ENCODE data around the gene C9orf153. TPM values are rescaled to one million over a fixed set of nuclear protein-coding genes. Genes with fewer than 3 reads are reported as not detected.
A peak's percentile ranks its signal among the peaks of the same experiment; 100 is the strongest.

C9orf153 gene
- total and polyA plus RNA-seq, 11 donors, result 0.14 to 0.72 (median 0.42) TPM; not detected in 4

DNA sequence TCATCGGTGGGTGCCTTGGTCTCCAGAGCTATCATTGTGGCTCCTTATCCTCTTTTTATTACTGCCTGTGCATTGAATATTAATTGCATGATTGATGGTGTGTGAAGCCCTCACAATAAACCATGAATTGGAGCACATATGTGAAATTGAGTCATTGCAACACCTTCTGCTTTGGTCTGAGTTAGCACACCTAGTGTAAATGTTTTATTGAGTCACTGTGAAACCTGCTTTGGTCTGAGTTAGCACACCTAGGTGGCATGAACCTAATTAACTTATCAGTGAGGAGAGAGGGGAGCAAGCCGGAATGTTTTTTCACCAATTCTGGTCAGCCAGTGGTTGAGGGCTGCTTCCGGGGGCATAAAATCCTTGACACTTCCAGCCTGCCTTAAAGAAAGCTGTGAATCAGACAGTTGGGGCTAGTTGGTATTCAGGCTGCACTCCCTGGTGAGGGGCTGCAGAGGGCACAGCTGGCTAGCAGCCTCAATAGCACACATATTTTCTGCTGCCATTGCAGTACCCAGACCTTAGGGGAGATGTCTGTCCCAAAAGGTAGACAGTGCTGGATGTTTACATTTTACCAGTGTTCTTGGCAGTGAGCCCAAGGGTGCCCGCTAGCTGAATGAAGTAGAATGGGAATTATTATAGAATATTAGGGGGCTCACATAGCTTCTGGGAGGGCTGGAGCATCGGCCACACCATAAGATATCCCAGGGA, 83.6 kb downstream of the C9orf153 start:
- intact Hi-C loops (cut with DNase I), result no loop called here
- WGBS, 4 donors, result 87 to 90% (median 89%) methylated on average over 4 to 5 of the region's 5 CpGs
- ATAC-seq, result no peak

DNA sequence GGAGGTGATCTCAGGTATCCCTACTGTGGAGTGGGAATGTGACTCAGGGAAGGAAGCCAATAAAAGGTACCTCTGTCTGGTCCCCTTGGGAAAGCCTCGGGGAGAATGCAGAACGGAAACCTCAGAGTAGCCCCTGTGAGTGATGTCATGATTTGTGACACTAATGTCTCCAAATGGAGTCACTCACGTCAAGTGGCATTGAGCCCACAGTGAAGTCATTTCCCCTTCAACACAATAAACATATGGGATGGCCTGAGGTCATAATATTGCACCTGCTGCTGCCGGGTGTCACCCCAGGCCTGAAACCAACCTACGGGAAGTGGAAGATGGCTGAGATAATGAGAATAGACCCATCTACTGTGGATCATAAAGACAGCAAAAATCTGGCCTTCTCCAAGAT, 84.2 kb downstream of the C9orf153 start:
- intact Hi-C loops (cut with DNase I), result no loop called here
- DNase-seq, result no peak

More for the DNA sequence above, 83.6 kb downstream of the C9orf153 start:
- H3K4me1 ChIP-seq, result peaks cover 0 to 4% (median 0%) of the 10 kb centered on the region in 12 donors
- TF ChIP-seq CTCF (IDR thresholded peaks at IDR 0.05) (no peak), POLR2A (IDR thresholded peaks at IDR 0.05) (no peak)
- no peaks in the 10 kb centered on the region for H3K9me3 ChIP-seq
- H3K4me3 ChIP-seq, result no peak overlapping the region
- peak in 1 of 5 donors; percentile 16 for DNase-seq
- H3K27ac ChIP-seq, result no peak overlapping the region
- no peaks in the 10 kb centered on the region for H3K36me3 ChIP-seq
- H3K27me3 ChIP-seq, result no peaks in the 10 kb centered on the region

More for the DNA sequence above, 84.2 kb downstream of the C9orf153 start:
- TF ChIP-seq CTCF (IDR thresholded peaks at IDR 0.05) (no peak), POLR2A (IDR thresholded peaks at IDR 0.05) (no peak)
- WGBS, 4 donors, result 48 to 80% (median 60%) methylated on average over 4 to 5 of the region's 5 CpGs
- no peak for ATAC-seq
- H3K4me3 ChIP-seq, result no peak overlapping the region
- peaks cover 0 to 4% (median 0%) of the 10 kb centered on the region in 12 donors for H3K4me1 ChIP-seq
- H3K36me3 ChIP-seq, result no peaks in the 10 kb centered on the region
- H3K27me3 ChIP-seq, result no peaks in the 10 kb centered on the region
- H3K9me3 ChIP-seq, result no peaks in the 10 kb centered on the region
- H3K27ac ChIP-seq, result no peak overlapping the region

Other genes with a start within 250 kb of the C9orf153 start
- gene GOLM1, start 160.1 kb downstream of the C9orf153 start, total RNA-seq, result 10 to 100 TPM in 2 of 9 donors, 1 to 10 TPM in 7; 2.1 to 16.8 (median 3.8) TPM
- 1 to 10 TPM; 1.9 to 7.7 TPM for gene GOLM1, start 160.1 kb downstream of the C9orf153 start, polyA plus RNA-seq
- 100 to 1,000 TPM in 1 of 9 donors, 10 to 100 TPM in 8; 47.1 to 104 (median 72.6) TPM for gene ISCA1, start 22.9 kb upstream of the C9orf153 start, total RNA-seq
- 10 to 100 TPM; 39.2 to 64.7 TPM for gene ISCA1, start 22.9 kb upstream of the C9orf153 start, polyA plus RNA-seq
- gene TUT7, start 94.8 kb upstream of the C9orf153 start, total RNA-seq, result 10 to 100 TPM in 8 of 9 donors, 1 to 10 TPM in 1; 9.7 to 31.0 (median 16.5) TPM
- 1 to 10 TPM; 7.7 to 8.7 TPM for gene TUT7, start 94.8 kb upstream of the C9orf153 start, polyA plus RNA-seq

All from heart left ventricle (tissue), 16 donors.